ENCODE results near the gene ADAMTS2.

DNA sequence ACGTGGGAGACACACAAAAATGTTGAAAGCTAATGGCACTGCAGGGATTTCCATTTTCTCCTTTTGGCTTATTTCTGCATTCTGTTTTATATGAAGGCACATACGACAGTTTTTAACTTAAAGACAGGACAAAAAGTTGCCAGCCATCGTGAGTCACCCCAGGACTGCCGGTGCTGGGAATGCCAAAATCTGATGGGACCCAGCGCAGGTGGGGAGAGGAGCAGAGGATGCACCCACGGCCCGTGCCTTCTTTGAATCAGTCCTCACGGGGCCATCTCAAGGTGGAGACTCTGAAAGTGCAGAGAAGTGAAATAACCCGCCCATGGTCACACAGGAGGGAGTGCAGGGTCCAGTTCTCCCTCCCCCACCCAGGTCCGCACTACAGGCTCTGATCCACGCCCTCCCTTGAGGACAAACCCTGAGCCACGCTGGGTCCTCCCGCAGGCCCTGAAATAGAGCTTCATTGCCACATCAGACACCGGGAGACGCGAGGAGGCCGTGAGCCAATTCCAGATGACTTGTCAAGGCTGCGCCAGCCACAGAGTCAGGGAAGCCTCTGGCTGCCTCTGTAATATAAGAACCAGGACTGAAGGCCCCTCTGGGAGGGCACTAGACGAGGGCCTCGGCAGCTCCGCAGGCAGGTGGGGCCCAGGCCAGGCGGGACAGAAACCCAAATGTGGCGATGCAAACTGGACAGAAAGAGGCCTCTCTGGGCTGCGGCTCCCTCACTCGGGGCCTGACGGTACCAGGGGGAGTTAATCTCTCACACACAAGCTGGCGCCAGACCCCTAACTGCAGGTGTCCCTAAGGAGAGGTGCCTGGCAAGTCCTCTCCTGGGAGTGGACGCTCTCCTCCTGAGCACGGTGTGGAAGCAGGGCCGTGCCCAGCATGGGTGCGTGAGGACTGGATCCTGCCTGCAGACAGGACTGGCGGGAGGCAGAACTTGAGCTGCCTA is 22.9 kb downstream of the ADAMTS2 start:
- TF ChIP-seq EZH2 (IDR thresholded peaks at IDR 0.05; ENCODE audit: insufficient read depth, poor library complexity, severe bottlenecking) (no peak), EZH2phosphoT487 (IDR thresholded peaks at IDR 0.05; ENCODE audit: insufficient read depth, low read depth) (no peak)
